ENCODE measurements around the gene SLITRK5.

The SLITRK5 gene

GRCh38 chr13:87676254-87677042 lies 5.3 kb downstream of the SLITRK5 start:
- H3K9me3 ChIP-seq (ENCODE audit: control insufficient read depth, low read length), result no peaks in the 10 kb centered on the region
- no peaks in the 10 kb centered on the region for H3K36me3 ChIP-seq (ENCODE audit: control insufficient read depth, insufficient read depth, low read length, severe bottlenecking)
- no peak for DNase-seq (ENCODE audit: low read depth)
- peaks cover 4% of the 10 kb centered on the region for H3K4me1 ChIP-seq (ENCODE audit: control insufficient read depth, insufficient read depth, low read length)
- H3K27me3 ChIP-seq (replicated peaks; ENCODE audit: control insufficient read depth, insufficient read depth, low read length), result peaks cover 43% of the 10 kb centered on the region
- no peak overlapping the region for H3K4me3 ChIP-seq (ENCODE audit: low read length)
- H3K9ac ChIP-seq (ENCODE audit: low read length), result no peak overlapping the region

GRCh38 chr13:87677043-87677495 lies 5.9 kb downstream of the SLITRK5 start:
- Histone ChIP-seq H3K9me3 (ENCODE audit: control insufficient read depth, low read length) (no peaks in the 10 kb centered on the region), H3K36me3 (ENCODE audit: control insufficient read depth, insufficient read depth, low read length, severe bottlenecking) (no peaks in the 10 kb centered on the region), H3K4me1 (ENCODE audit: control insufficient read depth, insufficient read depth, low read length) (peaks cover 4% of the 10 kb centered on the region), H3K4me3 (ENCODE audit: low read length) (peak overlapping the region; percentile 76), H3K9ac (ENCODE audit: low read length) (no peak overlapping the region), H3K27me3 (replicated peaks; ENCODE audit: control insufficient read depth, insufficient read depth, low read length) (peaks cover 43% of the 10 kb centered on the region)
- no peak for DNase-seq (ENCODE audit: low read depth)

- H3K36me3 ChIP-seq (ENCODE audit: control insufficient read depth, insufficient read depth, low read length, severe bottlenecking), result no peaks in the 10 kb centered on the region
- no peak for DNase-seq (ENCODE audit: low read depth)
- H3K4me3 ChIP-seq (ENCODE audit: low read length), result peak overlapping the region; percentile 76
- no peaks in the 10 kb centered on the region for H3K9me3 ChIP-seq (ENCODE audit: control insufficient read depth, low read length)
- H3K27me3 ChIP-seq (replicated peaks; ENCODE audit: control insufficient read depth, insufficient read depth, low read length), result peaks cover 43% of the 10 kb centered on the region
- no peak overlapping the region for H3K9ac ChIP-seq (ENCODE audit: low read length)
- H3K4me1 ChIP-seq (ENCODE audit: control insufficient read depth, insufficient read depth, low read length), result peaks cover 4% of the 10 kb centered on the region
These were observed 6.6 kb downstream of the SLITRK5 start for GRCh38 chr13:87677496-87678371.

GRCh38 chr13:87678372-87678752 lies 7.2 kb downstream of the SLITRK5 start:
- H3K4me1 ChIP-seq (ENCODE audit: control insufficient read depth, insufficient read depth, low read length), result peaks cover 4% of the 10 kb centered on the region
- no peak for DNase-seq (ENCODE audit: low read depth)
- H3K9me3 ChIP-seq (ENCODE audit: control insufficient read depth, low read length), result no peaks in the 10 kb centered on the region
- peak overlapping the region; percentile 76 for H3K4me3 ChIP-seq (ENCODE audit: low read length)
- peaks cover 43% of the 10 kb centered on the region for H3K27me3 ChIP-seq (replicated peaks; ENCODE audit: control insufficient read depth, insufficient read depth, low read length)
- H3K36me3 ChIP-seq (ENCODE audit: control insufficient read depth, insufficient read depth, low read length, severe bottlenecking), result no peaks in the 10 kb centered on the region
- H3K9ac ChIP-seq (ENCODE audit: low read length), result no peak overlapping the region

- no peaks in the 10 kb centered on the region for H3K36me3 ChIP-seq (ENCODE audit: control insufficient read depth, insufficient read depth, low read length, severe bottlenecking)
These were observed 9.1 kb downstream of the SLITRK5 start for GRCh38 chr13:87680298-87680697.

GRCh38 chr13:87684850-87685742 lies 13.9 kb downstream of the SLITRK5 start:
- no peak for DNase-seq (ENCODE audit: low read depth)
- H3K4me3 ChIP-seq (ENCODE audit: low read length), result no peak overlapping the region
- no peaks in the 10 kb centered on the region for H3K36me3 ChIP-seq (ENCODE audit: control insufficient read depth, insufficient read depth, low read length, severe bottlenecking)
- no peak overlapping the region for H3K9ac ChIP-seq (ENCODE audit: low read length)
- H3K9me3 ChIP-seq (ENCODE audit: control insufficient read depth, low read length), result no peaks in the 10 kb centered on the region
- no peaks in the 10 kb centered on the region for H3K27me3 ChIP-seq (replicated peaks; ENCODE audit: control insufficient read depth, insufficient read depth, low read length)
- H3K4me1 ChIP-seq (ENCODE audit: control insufficient read depth, insufficient read depth, low read length), result no peaks in the 10 kb centered on the region

More at GRCh38 chr13:87680298-87680697, 9.1 kb downstream of the SLITRK5 start:
- H3K9me3 ChIP-seq (ENCODE audit: control insufficient read depth, low read length), result no peaks in the 10 kb centered on the region
- no peak overlapping the region for H3K4me3 ChIP-seq (ENCODE audit: low read length)
- H3K4me1 ChIP-seq (ENCODE audit: control insufficient read depth, insufficient read depth, low read length), result peaks cover 4% of the 10 kb centered on the region
- no peak for DNase-seq (ENCODE audit: low read depth)
- peaks cover 26% of the 10 kb centered on the region for H3K27me3 ChIP-seq (replicated peaks; ENCODE audit: control insufficient read depth, insufficient read depth, low read length)
- no peak overlapping the region for H3K9ac ChIP-seq (ENCODE audit: low read length)

- Histone ChIP-seq H3K4me1 (ENCODE audit: control insufficient read depth, insufficient read depth, low read length) (no peaks in the 10 kb centered on the region), H3K9me3 (ENCODE audit: control insufficient read depth, low read length) (no peaks in the 10 kb centered on the region), H3K4me3 (ENCODE audit: low read length) (no peak overlapping the region), H3K36me3 (ENCODE audit: control insufficient read depth, insufficient read depth, low read length, severe bottlenecking) (no peaks in the 10 kb centered on the region), H3K9ac (ENCODE audit: low read length) (no peak overlapping the region), H3K27me3 (replicated peaks; ENCODE audit: control insufficient read depth, insufficient read depth, low read length) (no peaks in the 10 kb centered on the region)
- no peak for DNase-seq (ENCODE audit: low read depth)
These were observed 25.3 kb downstream of the SLITRK5 start for GRCh38 chr13:87696458-87696857.

GRCh38 chr13:87698268-87698667 lies 27.1 kb downstream of the SLITRK5 start:
- H3K27me3 ChIP-seq (replicated peaks; ENCODE audit: control insufficient read depth, insufficient read depth, low read length), result no peaks in the 10 kb centered on the region
- H3K36me3 ChIP-seq (ENCODE audit: control insufficient read depth, insufficient read depth, low read length, severe bottlenecking), result no peaks in the 10 kb centered on the region
- DNase-seq (ENCODE audit: low read depth), result no peak
- H3K9me3 ChIP-seq (ENCODE audit: control insufficient read depth, low read length), result no peaks in the 10 kb centered on the region
- no peaks in the 10 kb centered on the region for H3K4me1 ChIP-seq (ENCODE audit: control insufficient read depth, insufficient read depth, low read length)
- H3K9ac ChIP-seq (ENCODE audit: low read length), result no peak overlapping the region
- H3K4me3 ChIP-seq (ENCODE audit: low read length), result no peak overlapping the region

- no peaks in the 10 kb centered on the region for H3K4me1 ChIP-seq (ENCODE audit: control insufficient read depth, insufficient read depth, low read length)
- DNase-seq (ENCODE audit: low read depth), result no peak
- no peak overlapping the region for H3K4me3 ChIP-seq (ENCODE audit: low read length)
- no peaks in the 10 kb centered on the region for H3K9me3 ChIP-seq (ENCODE audit: control insufficient read depth, low read length)
- no peak overlapping the region for H3K9ac ChIP-seq (ENCODE audit: low read length)
- no peaks in the 10 kb centered on the region for H3K27me3 ChIP-seq (replicated peaks; ENCODE audit: control insufficient read depth, insufficient read depth, low read length)
- no peaks in the 10 kb centered on the region for H3K36me3 ChIP-seq (ENCODE audit: control insufficient read depth, insufficient read depth, low read length, severe bottlenecking)
These were observed 38.8 kb downstream of the SLITRK5 start for GRCh38 chr13:87709947-87710346.

GRCh38 chr13:87712012-87712411 lies 40.8 kb downstream of the SLITRK5 start:
- Histone ChIP-seq H3K36me3 (ENCODE audit: control insufficient read depth, insufficient read depth, low read length, severe bottlenecking) (no peaks in the 10 kb centered on the region), H3K4me3 (ENCODE audit: low read length) (no peak overlapping the region), H3K27me3 (replicated peaks; ENCODE audit: control insufficient read depth, insufficient read depth, low read length) (no peaks in the 10 kb centered on the region), H3K4me1 (ENCODE audit: control insufficient read depth, insufficient read depth, low read length) (no peaks in the 10 kb centered on the region), H3K9ac (ENCODE audit: low read length) (no peak overlapping the region), H3K9me3 (ENCODE audit: control insufficient read depth, low read length) (no peaks in the 10 kb centered on the region)
- DNase-seq (ENCODE audit: low read depth), result no peak
